Brain microvascular endothelial cell (primary cell): ENCODE measurements around the gene PCDHB7.
"Not testable (repeated sequence)": the region's sequence is repeated elsewhere in the genome, so short reads cannot be mapped to it uniquely, and the experiment has no call there.

Source experiments
- DNase-seq: peaks from one replicate; pipeline ENCODE4 v3.0.0-alpha.2; 2020
- H3K27ac ChIP-seq: fragments of 250-450 bp; sonication (Bioruptor Pico); 2 replicates; pipeline ENCODE4 v1.5.1; 2020; ENCODE audit warnings: mild to moderate bottlenecking, moderate library complexity
- H3K27me3 ChIP-seq: fragments of 250-450 bp; sonication (Bioruptor Pico); replicated peaks from 2 replicates; pipeline ENCODE4 v1.5.1; 2020; ENCODE audit warnings: mild to moderate bottlenecking
- H3K36me3 ChIP-seq: fragments of 250-450 bp; sonication (Bioruptor Pico); replicated peaks from 2 replicates; pipeline ENCODE4 v1.5.1; 2020; ENCODE audit warnings: mild to moderate bottlenecking
- H3K4me3 ChIP-seq: 2 replicates; pipeline ENCODE4 v1.5.1; 2011; ENCODE audit warnings: low read depth, mild to moderate bottlenecking, control low read depth, low read length, moderate library complexity
- in situ Hi-C: cut with HindIII; loops from 2 replicates; pipeline ENCODE4 v1.10.0; 2017; ENCODE audit warnings: low sequenced_read_pairs, low pct_ligation_motif_present
- TF ChIP-seq, protein P1 (sequence below): IDR thresholded peaks from 2 replicates; pipeline ENCODE4 v1.5.1; 2011; ENCODE audit warnings: low read depth, mild to moderate bottlenecking, moderate library complexity, low read length, control low read depth, inconsistent platforms; ENCODE audit errors: missing control alignments

The PCDHB7 gene

DNA sequence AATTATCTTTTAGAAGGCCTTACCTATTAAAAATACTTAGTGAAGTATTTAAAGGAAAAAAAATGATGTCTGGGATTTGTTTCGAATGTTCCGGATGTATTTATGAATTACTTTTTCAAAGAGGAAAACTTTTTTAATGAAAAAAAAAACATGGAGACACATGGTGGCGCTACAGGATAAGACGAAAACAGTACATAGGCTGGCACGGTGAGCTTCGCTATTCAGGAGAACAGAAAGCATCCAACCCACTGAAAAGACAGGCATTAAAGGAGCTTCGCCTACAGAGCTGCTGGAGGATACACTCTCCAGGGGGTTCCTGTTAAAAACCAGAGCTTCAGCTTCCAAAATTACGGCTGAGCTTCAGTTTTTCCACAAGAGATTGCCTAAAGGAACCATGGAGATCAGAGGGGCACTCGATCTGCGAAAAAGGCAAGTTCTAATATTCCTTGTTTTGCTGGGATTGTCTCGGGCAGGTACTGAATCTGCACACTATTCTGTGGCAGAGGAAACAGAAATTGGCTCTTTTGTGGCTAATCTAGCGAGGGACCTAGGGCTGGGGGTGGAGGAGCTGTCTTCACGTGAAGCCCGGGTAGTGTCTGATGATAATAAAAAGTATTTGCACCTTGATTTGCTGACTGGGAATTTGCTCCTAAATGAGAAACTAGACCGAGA, 50.8 kb downstream of the PCDHB7 start, which contains the start of gene PCDHB14:
Gene PCDHB14, plus strand, starts transcription at position 232 of the 672 bp plus-strand sequence. Its CDS starts 163 bp downstream, at position 395.
- in situ Hi-C loops, result no loop called here
- H3K4me3 ChIP-seq, result no peak within 1 kb of the TSS

DNA sequence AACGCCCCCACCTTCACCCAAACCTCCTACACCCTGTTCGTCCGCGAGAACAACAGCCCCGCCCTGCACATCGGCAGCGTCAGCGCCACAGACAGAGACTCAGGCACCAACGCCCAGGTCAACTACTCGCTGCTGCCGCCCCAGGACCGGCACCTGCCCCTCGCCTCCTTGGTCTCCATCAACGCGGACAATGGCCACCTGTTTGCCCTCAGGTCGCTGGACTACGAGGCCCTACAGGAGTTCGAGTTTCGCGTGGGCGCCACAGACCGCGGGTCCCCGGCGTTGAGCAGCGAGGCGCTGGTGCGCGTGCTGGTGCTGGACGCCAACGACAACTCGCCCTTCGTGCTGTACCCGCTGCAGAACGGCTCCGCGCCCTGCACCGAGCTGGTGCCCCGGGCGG, 52.4 kb downstream of the PCDHB7 start:
- H3K36me3 ChIP-seq, in situ Hi-C loops, H3K27me3 ChIP-seq, H3K4me3 ChIP-seq, DNase-seq, H3K27ac ChIP-seq: not testable (repeated sequence)

More for the DNA sequence above, 50.8 kb downstream of the PCDHB7 start, which contains the start of gene PCDHB14:
- no peak for DNase-seq
- H3K36me3 ChIP-seq, result no peaks in the 10 kb centered on the region
- H3K27ac ChIP-seq, result no peak within 1 kb of the TSS
- TF ChIP-seq, protein P1, sequence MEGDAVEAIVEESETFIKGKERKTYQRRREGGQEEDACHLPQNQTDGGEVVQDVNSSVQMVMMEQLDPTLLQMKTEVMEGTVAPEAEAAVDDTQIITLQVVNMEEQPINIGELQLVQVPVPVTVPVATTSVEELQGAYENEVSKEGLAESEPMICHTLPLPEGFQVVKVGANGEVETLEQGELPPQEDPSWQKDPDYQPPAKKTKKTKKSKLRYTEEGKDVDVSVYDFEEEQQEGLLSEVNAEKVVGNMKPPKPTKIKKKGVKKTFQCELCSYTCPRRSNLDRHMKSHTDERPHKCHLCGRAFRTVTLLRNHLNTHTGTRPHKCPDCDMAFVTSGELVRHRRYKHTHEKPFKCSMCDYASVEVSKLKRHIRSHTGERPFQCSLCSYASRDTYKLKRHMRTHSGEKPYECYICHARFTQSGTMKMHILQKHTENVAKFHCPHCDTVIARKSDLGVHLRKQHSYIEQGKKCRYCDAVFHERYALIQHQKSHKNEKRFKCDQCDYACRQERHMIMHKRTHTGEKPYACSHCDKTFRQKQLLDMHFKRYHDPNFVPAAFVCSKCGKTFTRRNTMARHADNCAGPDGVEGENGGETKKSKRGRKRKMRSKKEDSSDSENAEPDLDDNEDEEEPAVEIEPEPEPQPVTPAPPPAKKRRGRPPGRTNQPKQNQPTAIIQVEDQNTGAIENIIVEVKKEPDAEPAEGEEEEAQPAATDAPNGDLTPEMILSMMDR, result no peak
- H3K27me3 ChIP-seq, result no peaks in the 10 kb centered on the region

DNA sequence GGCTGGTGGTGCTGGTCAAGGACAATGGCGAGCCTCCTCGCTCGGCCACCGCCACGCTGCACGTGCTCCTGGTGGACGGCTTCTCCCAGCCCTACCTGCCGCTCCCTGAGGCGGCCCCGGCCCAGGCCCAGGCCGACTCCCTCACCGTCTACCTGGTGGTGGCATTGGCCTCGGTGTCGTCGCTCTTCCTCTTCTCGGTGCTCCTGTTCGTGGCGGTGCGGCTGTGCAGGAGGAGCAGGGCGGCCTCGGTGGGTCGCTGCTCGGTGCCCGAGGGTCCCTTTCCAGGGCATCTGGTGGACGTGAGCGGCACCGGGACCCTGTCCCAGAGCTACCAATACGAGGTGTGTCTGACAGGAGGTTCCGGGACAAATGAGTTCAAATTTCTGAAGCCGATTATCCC, 53.0 kb downstream of the PCDHB7 start:
- H3K27me3 ChIP-seq, H3K36me3 ChIP-seq, H3K4me3 ChIP-seq, DNase-seq, in situ Hi-C loops, H3K27ac ChIP-seq: not testable (repeated sequence)
